WTC11 (cell line): ENCODE measurements around the gene LRRC40. TPM values are rescaled to one million over a fixed set of nuclear protein-coding genes. Genes with fewer than 3 reads are reported as not detected.

Experiments used
- ATAC-seq: fragments of 200-7000 bp; cut with Tn5 transposase; 2 replicates; pipeline ENCODE4 v1.10.0; 2021; ENCODE audit warnings: mild to moderate bottlenecking, moderate library complexity
- CTCF ChIA-PET: fragments of 300-600 bp; sonication (Branson Sonifier 250); formaldehyde crosslinking; loops from one replicate; lab custom pipeline; 2021; ENCODE audit warnings: antibody characterized with exemption; lab: Charles Lee
- POLR2A ChIA-PET: fragments of 350-600 bp; sonication (Branson Sonifier 250); formaldehyde crosslinking; loops from one replicate; lab custom pipeline; 2021; ENCODE audit warnings: antibody characterized with exemption; lab: Charles Lee
- DNase-seq: peaks from one replicate; pipeline ENCODE4 v3.0.0; 2021; ENCODE audit warnings: low spot score
- H3K27ac Mint-ChIP-seq: 2 replicates; pipeline ENCODE4 v1.8.0; 2021; ENCODE audit warnings: mixed read lengths
- H3K27me3 Mint-ChIP-seq: 2 replicates; pipeline ENCODE4 v1.8.0; 2021; ENCODE audit warnings: low read depth, mild to moderate bottlenecking, moderate library complexity, mixed read lengths
- H3K36me3 Mint-ChIP-seq: 2 replicates; pipeline ENCODE4 v1.8.0; 2021; ENCODE audit warnings: mixed read lengths
- H3K4me1 Mint-ChIP-seq: 2 replicates; pipeline ENCODE4 v1.8.0; 2022; ENCODE audit warnings: mixed read lengths
- H3K4me3 Mint-ChIP-seq: 2 replicates; pipeline ENCODE4 v1.8.0; 2021; ENCODE audit warnings: mild to moderate bottlenecking, moderate library complexity, mixed read lengths
- H3K9me3 Mint-ChIP-seq: 2 replicates; pipeline ENCODE4 v1.8.0; 2021; ENCODE audit warnings: mixed read lengths
- ATF1 ChIP-seq: sonication (generic); formaldehyde crosslinking; IDR thresholded peaks from 2 replicates; pipeline ENCODE4 v1.8.1; 2023; ENCODE audit warnings: mild to moderate bottlenecking, moderate library complexity, missing genetic modification reagents
- FOXJ3 ChIP-seq: sonication (generic); formaldehyde crosslinking; IDR thresholded peaks from 2 replicates; pipeline ENCODE4 v1.9.0; 2021; ENCODE audit warnings: missing genetic modification reagents, mild to moderate bottlenecking, borderline replicate concordance
- GTF2I ChIP-seq: fragments of 250-450 bp; sonication (Bioruptor Pico); conservative IDR thresholded peaks from 2 replicates; pipeline ENCODE4 v1.4.0; 2021; ENCODE audit warnings: mild to moderate bottlenecking
- HMGA2 ChIP-seq: fragments of 250-450 bp; sonication (Bioruptor Pico); IDR thresholded peaks from 2 replicates; pipeline ENCODE4 v1.4.0; 2021; ENCODE audit warnings: mild to moderate bottlenecking, moderate library complexity
- HMGXB4 ChIP-seq: sonication (generic); formaldehyde crosslinking; IDR thresholded peaks from 2 replicates; pipeline ENCODE4 v1.8.1; 2023; ENCODE audit warnings: mild to moderate bottlenecking, moderate library complexity, missing genetic modification reagents
- MAX ChIP-seq: sonication (generic); formaldehyde crosslinking; IDR thresholded peaks from 2 replicates; pipeline ENCODE4 v1.8.0; 2022; ENCODE audit warnings: mild to moderate bottlenecking, missing genetic modification reagents
- NFATC4 ChIP-seq: fragments of 250-450 bp; sonication (Bioruptor Pico); IDR thresholded peaks from 2 replicates; pipeline ENCODE4 v1.9.0; 2021; ENCODE audit warnings: mild to moderate bottlenecking
- NR3C1 ChIP-seq: sonication (generic); formaldehyde crosslinking; conservative IDR thresholded peaks from 2 replicates; pipeline ENCODE4 v1.8.1; 2023; ENCODE audit warnings: low read depth, mild to moderate bottlenecking, missing genetic modification reagents
- RORB ChIP-seq: fragments of 250-450 bp; sonication (Bioruptor Pico); IDR thresholded peaks from 2 replicates; pipeline ENCODE4 v1.9.0; 2021; ENCODE audit warnings: mild to moderate bottlenecking
- SMAD3 ChIP-seq: sonication (generic); formaldehyde crosslinking; IDR thresholded peaks from 2 replicates; pipeline ENCODE4 v1.8.0; 2022; ENCODE audit warnings: missing genetic modification reagents, mild to moderate bottlenecking, borderline replicate concordance
- TCF7 ChIP-seq: sonication (generic); formaldehyde crosslinking; IDR thresholded peaks from 2 replicates; pipeline ENCODE4 v1.8.0; 2022; ENCODE audit warnings: mild to moderate bottlenecking, low read depth, missing genetic modification reagents, moderate library complexity
- ZNF263 ChIP-seq: sonication (generic); formaldehyde crosslinking; IDR thresholded peaks from 2 replicates; pipeline ENCODE4 v1.8.1; 2022; ENCODE audit warnings: low read depth, mild to moderate bottlenecking, moderate library complexity, missing genetic modification reagents
- ZNF416 ChIP-seq: fragments of 250-450 bp; sonication (Bioruptor Pico); IDR thresholded peaks from 2 replicates; pipeline ENCODE4 v1.9.0; 2021; ENCODE audit warnings: mild to moderate bottlenecking, inconsistent platforms
- ZNF425 ChIP-seq: fragments of 250-450 bp; sonication (Bioruptor Pico); conservative IDR thresholded peaks from 2 replicates; pipeline ENCODE4 v1.9.0; 2021; ENCODE audit warnings: mild to moderate bottlenecking
- total RNA-seq: library from RNA; stranded (reverse); gene quantifications from 3 replicates; pipeline ENCODE4 v1.2.3, GENCODE V29; 2021
- TF ChIP-seq, protein P1 (sequence below): sonication (generic); formaldehyde crosslinking; IDR thresholded peaks from 2 replicates; pipeline ENCODE4 v1.8.1; 2022; ENCODE audit warnings: mild to moderate bottlenecking, moderate library complexity, missing genetic modification reagents
- TF ChIP-seq, protein P2 (sequence below): sonication (generic); formaldehyde crosslinking; IDR thresholded peaks from 2 replicates; pipeline ENCODE4 v1.8.1; 2022; ENCODE audit warnings: missing genetic modification reagents, borderline replicate concordance
- TF ChIP-seq, protein P3 (sequence below): fragments of 200-600 bp; IDR thresholded peaks from 2 replicates; pipeline ENCODE4 v1.8.0; 2022; ENCODE audit warnings: antibody characterized with exemption
- TF ChIP-seq, protein P4 (sequence below): sonication (generic); formaldehyde crosslinking; conservative IDR thresholded peaks from 2 replicates; pipeline ENCODE4 v1.8.1; 2023; ENCODE audit warnings: mild to moderate bottlenecking, low read depth, missing genetic modification reagents, moderate library complexity

Gene LRRC40
- total RNA-seq, 1 experiment from 2014 or later, result 26.7 TPM

GRCh38 chr1:70224954-70225353, 19.6 kb upstream of the LRRC40 start:
- TF ChIP-seq SMAD3 (CRISPR knock-in tag) (no peak), NR3C1 (CRISPR knock-in tag) (no peak), GTF2I (CRISPR knock-in tag) (no peak), ZNF416 (CRISPR knock-in tag) (no peak), ZNF263 (CRISPR knock-in tag) (no peak), MAX (CRISPR knock-in tag) (no peak), NFATC4 (CRISPR knock-in tag) (no peak), ZNF425 (CRISPR knock-in tag) (no peak), HMGXB4 (CRISPR knock-in tag) (no peak), ATF1 (CRISPR knock-in tag) (no peak), RORB (no peak), TCF7 (CRISPR knock-in tag) (no peak), FOXJ3 (CRISPR knock-in tag) (no peak), HMGA2 (CRISPR knock-in tag) (no peak)
- TF ChIP-seq, protein P1, sequence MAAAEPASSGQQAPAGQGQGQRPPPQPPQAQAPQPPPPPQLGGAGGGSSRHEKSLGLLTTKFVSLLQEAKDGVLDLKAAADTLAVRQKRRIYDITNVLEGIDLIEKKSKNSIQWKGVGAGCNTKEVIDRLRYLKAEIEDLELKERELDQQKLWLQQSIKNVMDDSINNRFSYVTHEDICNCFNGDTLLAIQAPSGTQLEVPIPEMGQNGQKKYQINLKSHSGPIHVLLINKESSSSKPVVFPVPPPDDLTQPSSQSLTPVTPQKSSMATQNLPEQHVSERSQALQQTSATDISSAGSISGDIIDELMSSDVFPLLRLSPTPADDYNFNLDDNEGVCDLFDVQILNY (CRISPR knock-in tag), result no peak
- TF ChIP-seq, protein P2, sequence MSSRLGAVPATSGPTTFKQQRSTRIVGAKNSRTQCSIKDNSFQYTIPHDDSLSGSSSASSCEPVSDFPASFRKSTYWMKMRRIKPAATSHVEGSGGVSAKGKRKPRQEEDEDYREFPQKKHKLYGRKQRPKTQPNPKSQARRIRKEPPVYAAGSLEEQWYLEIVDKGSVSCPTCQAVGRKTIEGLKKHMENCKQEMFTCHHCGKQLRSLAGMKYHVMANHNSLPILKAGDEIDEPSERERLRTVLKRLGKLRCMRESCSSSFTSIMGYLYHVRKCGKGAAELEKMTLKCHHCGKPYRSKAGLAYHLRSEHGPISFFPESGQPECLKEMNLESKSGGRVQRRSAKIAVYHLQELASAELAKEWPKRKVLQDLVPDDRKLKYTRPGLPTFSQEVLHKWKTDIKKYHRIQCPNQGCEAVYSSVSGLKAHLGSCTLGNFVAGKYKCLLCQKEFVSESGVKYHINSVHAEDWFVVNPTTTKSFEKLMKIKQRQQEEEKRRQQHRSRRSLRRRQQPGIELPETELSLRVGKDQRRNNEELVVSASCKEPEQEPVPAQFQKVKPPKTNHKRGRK (CRISPR knock-in tag), result no peak
- TF ChIP-seq, protein P3, sequence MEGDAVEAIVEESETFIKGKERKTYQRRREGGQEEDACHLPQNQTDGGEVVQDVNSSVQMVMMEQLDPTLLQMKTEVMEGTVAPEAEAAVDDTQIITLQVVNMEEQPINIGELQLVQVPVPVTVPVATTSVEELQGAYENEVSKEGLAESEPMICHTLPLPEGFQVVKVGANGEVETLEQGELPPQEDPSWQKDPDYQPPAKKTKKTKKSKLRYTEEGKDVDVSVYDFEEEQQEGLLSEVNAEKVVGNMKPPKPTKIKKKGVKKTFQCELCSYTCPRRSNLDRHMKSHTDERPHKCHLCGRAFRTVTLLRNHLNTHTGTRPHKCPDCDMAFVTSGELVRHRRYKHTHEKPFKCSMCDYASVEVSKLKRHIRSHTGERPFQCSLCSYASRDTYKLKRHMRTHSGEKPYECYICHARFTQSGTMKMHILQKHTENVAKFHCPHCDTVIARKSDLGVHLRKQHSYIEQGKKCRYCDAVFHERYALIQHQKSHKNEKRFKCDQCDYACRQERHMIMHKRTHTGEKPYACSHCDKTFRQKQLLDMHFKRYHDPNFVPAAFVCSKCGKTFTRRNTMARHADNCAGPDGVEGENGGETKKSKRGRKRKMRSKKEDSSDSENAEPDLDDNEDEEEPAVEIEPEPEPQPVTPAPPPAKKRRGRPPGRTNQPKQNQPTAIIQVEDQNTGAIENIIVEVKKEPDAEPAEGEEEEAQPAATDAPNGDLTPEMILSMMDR, result no peak
- TF ChIP-seq, protein P4, sequence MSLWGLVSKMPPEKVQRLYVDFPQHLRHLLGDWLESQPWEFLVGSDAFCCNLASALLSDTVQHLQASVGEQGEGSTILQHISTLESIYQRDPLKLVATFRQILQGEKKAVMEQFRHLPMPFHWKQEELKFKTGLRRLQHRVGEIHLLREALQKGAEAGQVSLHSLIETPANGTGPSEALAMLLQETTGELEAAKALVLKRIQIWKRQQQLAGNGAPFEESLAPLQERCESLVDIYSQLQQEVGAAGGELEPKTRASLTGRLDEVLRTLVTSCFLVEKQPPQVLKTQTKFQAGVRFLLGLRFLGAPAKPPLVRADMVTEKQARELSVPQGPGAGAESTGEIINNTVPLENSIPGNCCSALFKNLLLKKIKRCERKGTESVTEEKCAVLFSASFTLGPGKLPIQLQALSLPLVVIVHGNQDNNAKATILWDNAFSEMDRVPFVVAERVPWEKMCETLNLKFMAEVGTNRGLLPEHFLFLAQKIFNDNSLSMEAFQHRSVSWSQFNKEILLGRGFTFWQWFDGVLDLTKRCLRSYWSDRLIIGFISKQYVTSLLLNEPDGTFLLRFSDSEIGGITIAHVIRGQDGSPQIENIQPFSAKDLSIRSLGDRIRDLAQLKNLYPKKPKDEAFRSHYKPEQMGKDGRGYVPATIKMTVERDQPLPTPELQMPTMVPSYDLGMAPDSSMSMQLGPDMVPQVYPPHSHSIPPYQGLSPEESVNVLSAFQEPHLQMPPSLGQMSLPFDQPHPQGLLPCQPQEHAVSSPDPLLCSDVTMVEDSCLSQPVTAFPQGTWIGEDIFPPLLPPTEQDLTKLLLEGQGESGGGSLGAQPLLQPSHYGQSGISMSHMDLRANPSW (CRISPR knock-in tag), result no peak
- POLR2A ChIA-PET, result no interaction called here
- Mint-ChIP-seq H3K27me3 (no peaks in the 10 kb centered on the region), H3K4me1 (peaks cover 42% of the 10 kb centered on the region), H3K36me3 (peaks cover 46% of the 10 kb centered on the region), H3K9me3 (no peaks in the 10 kb centered on the region), H3K27ac (peak overlapping the region; percentile 69; the same call in 1 of the 2 replicates), H3K4me3 (no peak overlapping the region)
- DNase-seq (no peak), ATAC-seq (no peak)
- CTCF ChIA-PET, result no interaction called here
